OCI-LY1 (cell line): ENCODE measurements around the gene RAB3IP.

ENCODE experiments used
- EZH2 ChIP-seq: fragments of 200-600 bp; sonication (generic), shearing (Covaris generic); IDR thresholded peaks from 2 replicates; pipeline ENCODE4 v1.8.0; 2017; ENCODE audit warnings: borderline replicate concordance, mixed run types, mild to moderate bottlenecking, antibody characterized with exemption, low read length, moderate library complexity, mixed read lengths
- TF ChIP-seq, protein P1 (sequence below): fragments of 200-600 bp; sonication (generic), shearing (Covaris generic); IDR thresholded peaks from 2 replicates; pipeline ENCODE4 v1.5.1; 2017; ENCODE audit warnings: mild to moderate bottlenecking, antibody characterized with exemption, low read length, moderate library complexity, mixed read lengths

DNA sequence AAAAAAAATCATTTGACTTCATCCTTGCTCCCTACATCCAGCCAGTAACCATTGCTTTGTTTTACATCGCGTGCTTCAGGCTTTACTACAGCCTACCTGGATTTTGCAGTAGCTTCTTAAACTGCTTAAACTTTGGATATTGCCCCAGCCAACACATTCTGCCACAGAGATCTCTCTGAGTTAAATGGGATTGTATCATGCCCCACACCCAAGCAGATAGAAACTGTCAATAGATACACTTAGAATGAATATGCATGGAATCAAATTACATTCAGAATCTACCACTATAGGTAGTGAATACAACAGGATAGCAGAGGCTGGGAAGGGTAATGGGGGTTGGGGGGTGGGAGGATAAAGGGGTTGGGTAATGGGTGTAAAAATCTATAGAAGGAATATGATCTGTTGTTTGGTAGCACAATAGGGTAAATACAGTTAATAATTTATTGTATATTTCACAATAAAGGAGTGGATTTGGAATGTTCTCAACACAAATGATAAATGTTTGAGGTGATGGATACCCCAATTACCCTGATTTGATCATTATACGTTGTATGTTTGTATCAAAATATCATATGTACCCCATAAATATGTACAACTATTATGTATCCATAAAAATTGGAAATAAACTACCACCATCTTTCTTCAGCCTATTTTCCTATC is 83.7 kb downstream of the RAB3IP start:
- TF ChIP-seq, protein P1, sequence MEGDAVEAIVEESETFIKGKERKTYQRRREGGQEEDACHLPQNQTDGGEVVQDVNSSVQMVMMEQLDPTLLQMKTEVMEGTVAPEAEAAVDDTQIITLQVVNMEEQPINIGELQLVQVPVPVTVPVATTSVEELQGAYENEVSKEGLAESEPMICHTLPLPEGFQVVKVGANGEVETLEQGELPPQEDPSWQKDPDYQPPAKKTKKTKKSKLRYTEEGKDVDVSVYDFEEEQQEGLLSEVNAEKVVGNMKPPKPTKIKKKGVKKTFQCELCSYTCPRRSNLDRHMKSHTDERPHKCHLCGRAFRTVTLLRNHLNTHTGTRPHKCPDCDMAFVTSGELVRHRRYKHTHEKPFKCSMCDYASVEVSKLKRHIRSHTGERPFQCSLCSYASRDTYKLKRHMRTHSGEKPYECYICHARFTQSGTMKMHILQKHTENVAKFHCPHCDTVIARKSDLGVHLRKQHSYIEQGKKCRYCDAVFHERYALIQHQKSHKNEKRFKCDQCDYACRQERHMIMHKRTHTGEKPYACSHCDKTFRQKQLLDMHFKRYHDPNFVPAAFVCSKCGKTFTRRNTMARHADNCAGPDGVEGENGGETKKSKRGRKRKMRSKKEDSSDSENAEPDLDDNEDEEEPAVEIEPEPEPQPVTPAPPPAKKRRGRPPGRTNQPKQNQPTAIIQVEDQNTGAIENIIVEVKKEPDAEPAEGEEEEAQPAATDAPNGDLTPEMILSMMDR, result no peak
- TF ChIP-seq EZH2, result no peak
